CD4-positive, alpha-beta T cell (primary cell): ENCODE measurements around the gene ME3. TPM values are rescaled to one million over a fixed set of nuclear protein-coding genes. Genes with fewer than 3 reads are reported as not detected.

ENCODE experiments used
- ATAC-seq: fragments of 200-7000 bp; cut with Tn5 transposase; one replicate; pipeline ENCODE4 v1.10.0; 2022; ENCODE audit warnings: mild to moderate bottlenecking; ENCODE audit not compliant: poor library complexity
- CTCF ChIA-PET: fragments of 350-600 bp; sonication (Branson Sonifier 250); formaldehyde crosslinking; loops from one replicate; lab custom pipeline; 2021; ENCODE audit warnings: antibody characterized with exemption, inconsistent platforms; lab: Charles Lee
- POLR2A ChIA-PET: fragments of 350-600 bp; sonication (Branson Sonifier 250); formaldehyde crosslinking; loops from one replicate; lab custom pipeline; 2021; ENCODE audit warnings: antibody characterized with exemption, inconsistent platforms; lab: Charles Lee
- DNase-seq, 14 experiments: peaks; one replicate each; pipeline ENCODE4 v3.0.0-alpha.2; 2013 to 2020; ENCODE audit warnings: mixed read lengths in 2 of 14
- H3K27ac ChIP-seq, 2 donors: one replicate each; pipeline versions ENCODE4 v1.5.1 to v1.7.0; 2013; ENCODE audit warnings: low read length in 2 of 2, low read depth in 1 of 2, mild to moderate bottlenecking in 1 of 2
- H3K27me3 ChIP-seq, 2 experiments: 1 replicate in 1 of 2; 2 replicates in 1 of 2; pipeline versions ENCODE4 v1.6.1 to v1.7.0; 2013; ENCODE audit warnings: low read length in 2 of 2, control low read depth in 1 of 2, mild to moderate bottlenecking in 1 of 2, moderate library complexity in 1 of 2; ENCODE audit not compliant: insufficient read depth in 2 of 2, control insufficient read depth in 1 of 2
- H3K36me3 ChIP-seq: one replicate; pipeline ENCODE4 v1.6.1; 2013; ENCODE audit warnings: low read length, control low read depth; ENCODE audit not compliant: insufficient read depth
- H3K4me1 ChIP-seq: one replicate; pipeline ENCODE4 v1.6.1; 2013; ENCODE audit warnings: low read length, control low read depth; ENCODE audit not compliant: insufficient read depth
- H3K4me3 ChIP-seq: one replicate; pipeline ENCODE4 v1.5.1; 2013; ENCODE audit warnings: mild to moderate bottlenecking, low read length, moderate library complexity
- H3K9me3 ChIP-seq, 2 experiments: 1 replicate in 1 of 2; 2 replicates in 1 of 2; pipeline versions ENCODE4 v1.6.1 to v1.7.0; 2013; ENCODE audit warnings: low read length in 2 of 2, mild to moderate bottlenecking in 2 of 2, control low read depth in 1 of 2, moderate library complexity in 1 of 2; ENCODE audit not compliant: control insufficient read depth in 1 of 2, insufficient read depth in 1 of 2
- H3K27ac Mint-ChIP-seq: one replicate; pipeline ENCODE4 v1.8.0; 2020; ENCODE audit warnings: mixed read lengths
- H3K27me3 Mint-ChIP-seq: one replicate; pipeline ENCODE4 v1.8.0; 2021; ENCODE audit warnings: mixed read lengths
- H3K36me3 Mint-ChIP-seq: one replicate; pipeline ENCODE4 v1.8.0; 2021; ENCODE audit warnings: low read depth, mixed read lengths
- H3K4me1 Mint-ChIP-seq: one replicate; pipeline ENCODE4 v1.8.0; 2021; ENCODE audit warnings: low read depth, mixed read lengths
- H3K4me3 Mint-ChIP-seq: one replicate; pipeline ENCODE4 v1.8.0; 2020; ENCODE audit warnings: mild to moderate bottlenecking, mixed read lengths
- H3K9me3 Mint-ChIP-seq: one replicate; pipeline ENCODE4 v1.8.0; 2020; ENCODE audit warnings: mixed read lengths
- CTCF ChIP-seq: fragments of 200-600 bp; IDR thresholded peaks from one replicate; pipeline ENCODE4 v1.8.0; 2022; ENCODE audit warnings: antibody characterized with exemption, mild to moderate bottlenecking
- intact Hi-C, 2 experiments: fragments of 100-400 bp; cut with DNase I in 1 of 2; cut with micrococcal nuclease in 1 of 2; formaldehyde crosslinking; loops; one replicate each; pipeline versions ENCODE4 v1.15.1 to v1.9.0; 2023 to 2025; cut with DNase I, micrococcal nuclease
- total RNA-seq, 174 experiments: library from RNA in 2 of 174; stranded (reverse) in 2 of 174; gene quantifications; one replicate each; pipeline ENCODE4 v1.2.3 and lab custom pipeline; 2021 to 2026

The ME3 gene
- total RNA-seq, 2 experiments from 2014 or later = 9.1 to 10.6 TPM

- H3K36me3 Mint-ChIP-seq = no peaks in the 10 kb centered on the region
- H3K4me3 ChIP-seq = no peak overlapping the region
- CTCF ChIA-PET = interaction anchor here (0.7 kb wide), 1 partner anchor 13 kb away, joined by 3 read pairs; no protein-coding TSS in a partner anchor
- no peaks in the 10 kb centered on the region for H3K9me3 ChIP-seq
- no peaks in the 10 kb centered on the region for H3K4me1 ChIP-seq
- no peak for DNase-seq
- POLR2A ChIA-PET = no interaction called here
- no peaks in the 10 kb centered on the region for H3K9me3 Mint-ChIP-seq
- H3K27me3 ChIP-seq = no peaks in the 10 kb centered on the region
- no peaks in the 10 kb centered on the region for H3K4me1 Mint-ChIP-seq
- H3K4me3 Mint-ChIP-seq = no peak overlapping the region
- no peak for ATAC-seq
- no peak overlapping the region for H3K27ac ChIP-seq
- no peak for TF ChIP-seq CTCF
- H3K27me3 Mint-ChIP-seq = no peaks in the 10 kb centered on the region
- no peaks in the 10 kb centered on the region for H3K36me3 ChIP-seq
- intact Hi-C loops = no loop called here
- no peak overlapping the region for H3K27ac Mint-ChIP-seq
Measured at GRCh38 chr11:86475027-86475426, 197.4 kb downstream of the ME3 start.

GRCh38 chr11:86473991-86474833 is 198.2 kb downstream of the ME3 start:
- Histone ChIP-seq H3K4me1 (no peaks in the 10 kb centered on the region), H3K9me3 (no peaks in the 10 kb centered on the region), H3K27me3 (no peaks in the 10 kb centered on the region), H3K27ac (no peak overlapping the region), H3K4me3 (no peak overlapping the region), H3K36me3 (no peaks in the 10 kb centered on the region)
- no peaks in the 10 kb centered on the region for H3K36me3 Mint-ChIP-seq
- H3K4me1 Mint-ChIP-seq = no peaks in the 10 kb centered on the region
- H3K9me3 Mint-ChIP-seq = no peaks in the 10 kb centered on the region
- POLR2A ChIA-PET = no interaction called here
- CTCF ChIA-PET = no interaction called here
- TF ChIP-seq CTCF = no peak
- intact Hi-C loops = no loop called here
- ATAC-seq = no peak
- no peak for DNase-seq
- H3K27ac Mint-ChIP-seq = no peak overlapping the region
- H3K4me3 Mint-ChIP-seq = no peak overlapping the region
- H3K27me3 Mint-ChIP-seq = no peaks in the 10 kb centered on the region

- no peak for TF ChIP-seq CTCF
- H3K36me3 Mint-ChIP-seq = no peaks in the 10 kb centered on the region
- CTCF ChIA-PET = no interaction called here
- no peak overlapping the region for H3K4me3 Mint-ChIP-seq
- H3K4me1 Mint-ChIP-seq = no peaks in the 10 kb centered on the region
- intact Hi-C loops = no loop called here
- H3K27ac Mint-ChIP-seq = no peak overlapping the region
- POLR2A ChIA-PET = no interaction called here
- no peaks in the 10 kb centered on the region for H3K4me1 ChIP-seq
- H3K27me3 ChIP-seq = no peaks in the 10 kb centered on the region
- H3K36me3 ChIP-seq = no peaks in the 10 kb centered on the region
- no peaks in the 10 kb centered on the region for H3K9me3 ChIP-seq
- no peak overlapping the region for H3K4me3 ChIP-seq
- H3K27ac ChIP-seq = no peak overlapping the region
- no peaks in the 10 kb centered on the region for H3K9me3 Mint-ChIP-seq
- DNase-seq (no peak), ATAC-seq (no peak)
- no peaks in the 10 kb centered on the region for H3K27me3 Mint-ChIP-seq
Measured at GRCh38 chr11:86469491-86470388, 202.7 kb downstream of the ME3 start.
